ENCODE results near the gene SORBS2.

The SORBS2 gene

GRCh38 chr4:185836241-185837084 is 24.5 kb upstream of the SORBS2 start:
- in situ Hi-C loops (cut with HindIII; ENCODE audit: low pct_ligation_motif_present, low pct_unique_long_range_greater_than_20kb, low sequenced_read_pairs), result no loop called here
- DNase-seq, result no peak

GRCh38 chr4:185835814-185836213 is 23.8 kb upstream of the SORBS2 start:
- in situ Hi-C loops (cut with HindIII; ENCODE audit: low pct_ligation_motif_present, low pct_unique_long_range_greater_than_20kb, low sequenced_read_pairs), result no loop called here

DNA sequence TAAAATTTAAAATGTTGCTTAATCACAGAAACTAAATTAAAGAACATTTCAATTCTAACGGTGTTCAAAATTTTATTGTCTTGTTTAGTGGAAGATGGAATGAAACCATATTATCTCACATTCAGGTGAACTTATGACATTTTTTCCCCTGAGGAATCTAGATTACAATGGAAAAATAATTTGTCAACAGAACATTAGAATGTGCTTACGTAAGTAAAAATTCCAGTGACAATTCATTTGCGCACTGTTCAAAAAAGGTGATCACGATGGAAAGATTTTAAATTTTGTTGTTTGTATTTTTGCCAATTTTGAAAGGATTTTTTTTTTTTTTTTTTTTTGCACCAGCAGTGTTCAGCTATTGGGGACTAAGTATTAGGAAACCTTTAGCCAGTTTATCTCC is 23.3 kb upstream of the SORBS2 start:
- in situ Hi-C loops (cut with HindIII; ENCODE audit: low pct_ligation_motif_present, low pct_unique_long_range_greater_than_20kb, low sequenced_read_pairs), result no loop called here
- DNase-seq, result no peak

More at GRCh38 chr4:185835814-185836213, 23.8 kb upstream of the SORBS2 start:
- no peak for DNase-seq

GRCh38 chr4:185834778-185835177 is 22.8 kb upstream of the SORBS2 start:
- DNase-seq, result no peak
- in situ Hi-C loops (cut with HindIII; ENCODE audit: low pct_ligation_motif_present, low pct_unique_long_range_greater_than_20kb, low sequenced_read_pairs), result no loop called here

GRCh38 chr4:185834088-185834487 is 22.1 kb upstream of the SORBS2 start:
- DNase-seq, result no peak
- in situ Hi-C loops (cut with HindIII; ENCODE audit: low pct_ligation_motif_present, low pct_unique_long_range_greater_than_20kb, low sequenced_read_pairs), result no loop called here

DNA sequence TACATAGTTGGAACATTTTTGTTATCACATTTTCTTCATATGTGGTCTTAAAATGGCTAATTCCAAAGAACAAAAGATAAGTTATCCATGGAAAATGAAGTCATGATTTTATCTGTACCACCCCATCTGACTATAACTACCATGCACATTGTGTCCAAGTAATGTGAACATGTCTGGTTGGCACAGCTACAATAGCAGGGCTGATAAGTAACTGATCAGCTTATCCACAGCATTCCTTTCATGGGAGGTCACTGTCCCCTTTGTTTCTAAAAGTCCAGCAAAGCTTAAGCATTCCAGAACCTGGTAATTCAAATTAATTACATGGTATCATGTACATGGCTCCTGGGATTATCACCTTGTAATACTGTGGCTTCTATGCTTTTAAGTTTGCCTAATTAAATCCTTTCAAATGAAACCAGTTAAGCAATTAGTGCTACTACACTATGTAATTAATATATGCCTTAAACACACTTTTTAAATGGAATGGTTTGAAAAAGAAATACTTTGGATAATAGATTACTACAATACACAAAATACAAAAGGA is 21.1 kb upstream of the SORBS2 start:
- peak; percentile 89 for DNase-seq

DNA sequence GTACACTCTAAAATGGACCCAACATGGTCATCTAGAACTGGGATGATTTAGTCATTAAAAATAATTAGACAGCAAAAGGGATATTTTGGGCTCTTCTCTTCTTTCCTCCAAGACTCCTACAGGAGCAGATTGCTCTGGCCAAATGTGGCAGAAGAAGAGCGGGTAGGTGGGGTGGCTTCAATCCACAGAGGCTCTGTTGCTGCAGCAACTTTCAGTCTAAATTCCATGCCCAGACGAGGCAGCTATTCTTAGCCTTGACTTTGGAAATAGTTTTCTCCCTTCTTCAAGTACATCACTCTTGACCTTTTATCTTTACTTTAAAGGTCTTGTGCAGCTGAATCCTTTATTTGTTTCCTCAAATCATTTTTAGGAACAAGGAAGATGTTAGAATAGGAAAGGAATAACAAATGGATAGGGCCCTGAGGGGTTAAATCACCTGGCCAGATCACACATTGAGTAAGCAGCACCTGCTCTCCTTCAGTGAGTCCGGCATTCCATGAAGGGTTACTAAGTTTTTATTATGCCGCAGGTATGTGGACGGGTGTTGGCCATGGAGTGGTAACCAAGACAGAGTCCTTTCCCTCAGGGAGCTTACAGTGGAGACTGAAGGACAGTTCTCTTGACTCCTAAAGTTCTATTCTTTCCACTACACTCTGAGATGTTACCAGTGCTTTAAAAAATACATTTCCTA is 19.3 kb upstream of the SORBS2 start:
- in situ Hi-C loops (cut with HindIII; ENCODE audit: low pct_ligation_motif_present, low pct_unique_long_range_greater_than_20kb, low sequenced_read_pairs), result no loop called here
- DNase-seq, result no peak

More for the DNA sequence above, 21.1 kb upstream of the SORBS2 start:
- in situ Hi-C loops (cut with HindIII; ENCODE audit: low pct_ligation_motif_present, low pct_unique_long_range_greater_than_20kb, low sequenced_read_pairs), result no loop called here

DNA sequence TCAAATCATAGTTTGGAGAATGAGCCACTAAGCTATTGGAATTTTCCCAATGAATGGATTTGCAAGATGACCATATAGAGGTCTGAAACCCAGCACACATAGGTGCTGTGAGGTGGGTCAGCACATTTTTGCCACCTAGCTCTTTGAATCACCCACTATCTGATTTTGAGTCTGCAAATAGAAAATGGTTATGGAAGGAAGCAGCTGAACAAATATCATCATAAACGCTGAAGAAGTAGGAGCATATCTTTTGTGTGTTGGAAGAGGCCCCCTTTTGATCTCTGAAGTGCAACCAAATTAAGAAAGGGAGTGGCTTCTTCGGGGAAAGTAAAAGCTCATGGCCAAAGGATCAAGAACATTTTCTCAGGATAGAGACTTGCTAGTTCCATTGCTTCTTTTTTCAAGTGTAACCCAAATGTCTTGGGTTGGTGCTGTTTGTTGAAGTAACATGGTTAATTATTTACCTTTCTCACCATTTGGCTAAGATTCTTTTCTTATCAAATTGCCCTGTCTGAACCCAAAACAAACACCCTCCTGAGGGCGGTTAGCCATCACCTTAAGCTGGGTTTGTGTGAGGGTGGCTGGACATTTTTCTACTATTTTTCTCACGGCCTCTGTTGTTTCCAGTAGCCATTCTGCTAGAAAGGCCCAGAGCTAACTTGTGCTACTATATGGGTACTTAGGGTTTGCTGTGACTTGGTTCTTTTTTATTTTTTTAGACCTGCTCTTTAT is 18.4 kb upstream of the SORBS2 start:
- in situ Hi-C loops (cut with HindIII; ENCODE audit: low pct_ligation_motif_present, low pct_unique_long_range_greater_than_20kb, low sequenced_read_pairs), result no loop called here
- no peak for DNase-seq

DNA sequence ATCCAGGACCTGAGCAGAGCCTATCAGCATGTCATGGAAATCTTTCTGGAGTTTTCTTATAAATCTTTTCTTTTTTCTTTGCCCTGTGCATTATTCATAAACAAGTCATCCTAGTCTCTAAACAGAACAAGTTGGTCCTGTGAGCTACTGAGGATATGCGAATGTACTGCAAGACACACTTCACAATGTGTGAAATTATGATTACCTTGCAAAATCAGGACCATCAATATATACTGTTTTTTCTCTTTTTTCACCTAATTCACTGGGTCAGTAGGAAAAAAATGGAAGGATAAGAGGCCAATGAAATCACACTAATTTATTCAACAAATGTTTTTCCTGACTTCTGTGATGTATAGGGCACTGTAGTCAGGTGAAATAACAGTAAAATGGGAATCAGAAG is 14.4 kb upstream of the SORBS2 start:
- in situ Hi-C loops (cut with HindIII; ENCODE audit: low pct_ligation_motif_present, low pct_unique_long_range_greater_than_20kb, low sequenced_read_pairs), result no loop called here
- no peak for DNase-seq

GRCh38 chr4:185825737-185826136 is 13.7 kb upstream of the SORBS2 start:
- no peak for DNase-seq
- in situ Hi-C loops (cut with HindIII; ENCODE audit: low pct_ligation_motif_present, low pct_unique_long_range_greater_than_20kb, low sequenced_read_pairs), result no loop called here

GRCh38 chr4:185822791-185823190 is 10.8 kb upstream of the SORBS2 start:
- in situ Hi-C loops (cut with HindIII; ENCODE audit: low pct_ligation_motif_present, low pct_unique_long_range_greater_than_20kb, low sequenced_read_pairs), result no loop called here
- DNase-seq, result no peak

GRCh38 chr4:185821029-185821419 is 9.0 kb upstream of the SORBS2 start:
- DNase-seq, result no peak
- in situ Hi-C loops (cut with HindIII; ENCODE audit: low pct_ligation_motif_present, low pct_unique_long_range_greater_than_20kb, low sequenced_read_pairs), result no loop called here

DNA sequence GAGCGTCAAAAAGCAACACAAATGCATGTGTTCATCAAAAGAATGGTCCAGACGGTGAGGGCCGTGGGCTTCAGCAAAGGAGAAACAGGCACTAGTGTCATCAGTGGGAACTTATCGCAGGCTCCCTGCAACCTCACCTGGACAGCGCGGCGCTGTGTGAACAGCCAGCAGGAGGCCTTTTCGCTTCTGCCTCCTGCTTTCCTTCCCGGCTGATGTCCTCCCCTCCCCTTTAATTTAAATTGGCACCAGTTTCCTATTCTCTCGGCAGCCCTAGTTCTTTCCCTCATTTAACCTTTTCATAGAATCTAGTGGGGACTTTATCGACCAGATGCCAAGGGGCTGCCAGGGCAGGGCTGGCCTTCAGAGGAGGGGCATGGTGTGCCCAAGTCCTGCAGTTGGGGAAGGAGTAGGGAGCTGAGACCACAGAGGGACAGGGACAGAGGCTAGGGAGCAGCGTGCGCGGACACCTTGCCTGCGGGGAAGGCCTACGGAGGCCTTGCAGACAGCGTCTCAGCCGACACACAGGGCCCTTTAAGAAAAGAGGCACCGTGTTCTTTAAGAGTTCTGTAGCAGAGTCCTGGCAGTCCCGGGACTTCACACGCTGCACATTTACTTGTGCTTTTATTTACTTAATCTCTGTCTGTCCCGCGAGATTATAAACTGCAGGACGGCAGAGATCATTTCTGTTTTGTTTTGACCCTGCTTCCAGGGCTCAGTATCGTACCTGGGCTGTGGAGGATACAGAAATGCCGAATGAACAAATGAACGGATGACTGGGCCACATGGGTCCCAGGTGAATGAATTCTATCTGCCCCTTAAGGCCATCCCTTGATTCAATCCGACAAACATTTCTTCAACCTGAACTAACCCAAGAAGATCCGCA is 8.4 kb upstream of the SORBS2 start:
- DNase-seq, result no peak
- in situ Hi-C loops (cut with HindIII; ENCODE audit: low pct_ligation_motif_present, low pct_unique_long_range_greater_than_20kb, low sequenced_read_pairs), result no loop called here

- in situ Hi-C loops (cut with HindIII; ENCODE audit: low pct_ligation_motif_present, low pct_unique_long_range_greater_than_20kb, low sequenced_read_pairs), result no loop called here
- DNase-seq, result no peak
These were observed 7.2 kb upstream of the SORBS2 start for GRCh38 chr4:185819144-185819543.

DNA sequence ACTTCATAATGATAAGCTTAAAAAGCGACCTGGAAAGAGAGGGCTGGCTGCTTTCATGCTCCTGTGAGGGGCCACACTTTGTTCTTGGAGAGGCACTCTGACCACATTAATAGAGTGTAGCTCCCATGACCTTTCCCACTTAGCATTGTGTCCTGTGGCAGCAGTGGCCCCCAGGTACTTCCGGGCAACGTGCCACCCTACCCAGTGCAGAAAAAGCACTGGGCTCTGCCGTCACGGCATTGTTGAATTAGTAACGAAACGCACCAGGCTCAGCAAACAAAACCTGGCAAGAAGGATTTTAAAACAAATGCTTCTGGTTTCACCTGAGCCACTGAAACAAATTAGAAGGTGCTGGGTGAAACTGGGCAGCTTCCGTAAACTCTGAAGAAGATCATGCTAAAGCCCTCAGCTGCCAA is 5.4 kb upstream of the SORBS2 start:
- in situ Hi-C loops (cut with HindIII; ENCODE audit: low pct_ligation_motif_present, low pct_unique_long_range_greater_than_20kb, low sequenced_read_pairs), result no loop called here
- DNase-seq, result no peak

DNA sequence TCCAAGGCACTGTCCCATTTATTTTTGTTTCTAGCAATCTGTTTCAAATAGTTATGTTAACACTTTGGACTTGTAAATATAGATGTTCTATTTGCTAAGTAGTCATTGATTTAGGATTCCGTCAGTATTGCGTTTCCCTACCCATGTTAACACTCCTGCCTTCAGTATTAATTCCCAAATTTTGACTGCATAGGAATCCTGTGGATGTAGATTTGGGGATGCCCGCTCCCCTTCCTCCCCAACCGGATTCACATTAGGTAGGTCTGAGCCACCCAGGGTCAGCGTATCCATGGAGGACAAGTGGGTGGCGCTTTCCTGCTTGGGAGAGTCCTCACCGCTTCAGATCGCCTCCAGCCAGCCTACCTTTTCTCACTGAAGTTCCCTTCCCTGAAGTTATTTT is 1.1 kb upstream of the SORBS2 start:
- in situ Hi-C loops (cut with HindIII; ENCODE audit: low pct_ligation_motif_present, low pct_unique_long_range_greater_than_20kb, low sequenced_read_pairs), result no loop called here
- DNase-seq, result no peak

DNA sequence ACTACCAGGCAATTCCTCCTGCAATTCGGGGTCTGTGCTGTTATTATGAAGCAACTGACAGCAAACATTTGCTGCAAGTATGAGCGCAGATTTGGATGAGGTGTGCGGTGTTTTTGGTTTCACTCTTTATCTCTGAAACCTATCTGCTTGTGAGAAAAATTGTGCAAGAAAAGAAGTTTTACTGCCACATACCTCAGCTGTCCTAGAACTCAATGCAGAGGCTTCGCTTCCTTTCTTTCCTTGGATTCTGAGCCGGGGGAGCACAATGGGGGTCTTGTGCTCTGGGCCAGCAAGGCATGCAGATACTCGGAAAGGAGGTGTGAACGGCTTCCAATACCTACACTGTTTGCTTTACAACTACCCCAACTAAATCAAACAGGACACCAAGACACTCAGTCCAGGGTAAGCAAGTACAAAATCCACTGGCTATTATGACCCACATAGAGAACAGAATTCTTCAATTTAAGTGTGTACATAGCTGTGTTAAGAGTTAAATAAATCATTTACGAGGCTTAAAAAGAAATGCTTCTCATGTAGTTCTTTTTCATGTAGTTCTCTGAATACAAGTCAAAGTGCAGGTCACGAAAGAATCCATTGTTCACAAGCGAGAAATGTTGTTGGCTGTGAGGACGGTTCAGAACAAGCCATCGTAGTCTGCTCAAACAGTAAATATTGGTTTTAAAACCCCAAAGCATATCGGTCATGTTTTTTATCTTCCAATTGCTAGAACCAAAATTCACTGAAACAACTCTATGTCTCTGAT is 1.1 kb downstream of the SORBS2 start:
- in situ Hi-C loops (cut with HindIII; ENCODE audit: low pct_ligation_motif_present, low pct_unique_long_range_greater_than_20kb, low sequenced_read_pairs), result no loop called here
- peak; percentile 19 for DNase-seq

Measured in ACHN (cell line).